ENCODE results near the gene ETFDH.

The ETFDH gene

GRCh38 chr4:158673633-158674032, 1.5 kb downstream of the ETFDH start:
- H3K4me2 ChIP-seq (ENCODE audit: low read depth, low read length): peak overlapping the region; percentile 92; the same call in 1 of the 2 replicates

GRCh38 chr4:158676076-158676475, 4.0 kb downstream of the ETFDH start:
- Histone ChIP-seq H2AFZ (ENCODE audit: low read length) (no peak overlapping the region), H3K36me3 (replicated peaks; ENCODE audit: insufficient read depth, low read length) (no peaks in the 10 kb centered on the region), H3K4me3 (ENCODE audit: low read length) (no peak overlapping the region), H3K27me3 (replicated peaks; ENCODE audit: insufficient read depth, low read length) (no peaks in the 10 kb centered on the region), H3F3A (ENCODE audit: insufficient read depth, low read length) (peaks cover 14% of the 10 kb centered on the region), H3K9ac (ENCODE audit: low read length) (no peak overlapping the region), H4K20me1 (ENCODE audit: insufficient read depth, low read length) (no peaks in the 10 kb centered on the region), H3K9me2 (replicated peaks; ENCODE audit: insufficient read depth, low read length) (no peaks in the 10 kb centered on the region), H3K4me1 (ENCODE audit: low read length) (0 out of 2 replicates have a peak, but pooled peaks cover 5% of the 10 kb centered on the region), H3K27ac (ENCODE audit: low read length) (no peak overlapping the region), H3K4me2 (ENCODE audit: low read depth, low read length) (no peak overlapping the region), H3K9me3 (replicated peaks; ENCODE audit: insufficient read depth, low read length) (no peaks in the 10 kb centered on the region), H3K79me2 (ENCODE audit: low read length) (peaks cover 20% of the 10 kb centered on the region)
- TF ChIP-seq EZH2 (optimal IDR thresholded peaks at IDR 0.05; ENCODE audit: low read depth, low read length) (no peak), CTCF (IDR thresholded peaks at IDR 0.05; ENCODE audit: low read length) (no peak), EZH2phosphoT487 (IDR thresholded peaks at IDR 0.05; ENCODE audit: low read length) (no peak)
- DNase-seq: no peak

More at GRCh38 chr4:158673633-158674032, 1.5 kb downstream of the ETFDH start:
- peaks cover 22% of the 10 kb centered on the region for H3F3A ChIP-seq (ENCODE audit: insufficient read depth, low read length)
- no peak overlapping the region for H3K9ac ChIP-seq (ENCODE audit: low read length)
- H4K20me1 ChIP-seq (ENCODE audit: insufficient read depth, low read length): no peaks in the 10 kb centered on the region
- H3K4me3 ChIP-seq (ENCODE audit: low read length): no peak overlapping the region
- 0 out of 2 replicates have a peak, but pooled peaks cover 9% of the 10 kb centered on the region for H3K4me1 ChIP-seq (ENCODE audit: low read length)
- no peak for DNase-seq
- H3K9me2 ChIP-seq (replicated peaks; ENCODE audit: insufficient read depth, low read length): no peaks in the 10 kb centered on the region
- no peak overlapping the region for H3K27ac ChIP-seq (ENCODE audit: low read length)
- TF ChIP-seq EZH2 (optimal IDR thresholded peaks at IDR 0.05; ENCODE audit: low read depth, low read length): no peak
- TF ChIP-seq CTCF (IDR thresholded peaks at IDR 0.05; ENCODE audit: low read length): no peak
- TF ChIP-seq EZH2phosphoT487 (IDR thresholded peaks at IDR 0.05; ENCODE audit: low read length): no peak
- H3K36me3 ChIP-seq (replicated peaks; ENCODE audit: insufficient read depth, low read length): no peaks in the 10 kb centered on the region; the same call in 1 of the 2 replicates
- H3K9me3 ChIP-seq (replicated peaks; ENCODE audit: insufficient read depth, low read length): no peaks in the 10 kb centered on the region
- no peaks in the 10 kb centered on the region for H3K27me3 ChIP-seq (replicated peaks; ENCODE audit: insufficient read depth, low read length)
- H2AFZ ChIP-seq (ENCODE audit: low read length): no peak overlapping the region
- peaks cover 45% of the 10 kb centered on the region for H3K79me2 ChIP-seq (ENCODE audit: low read length)

GRCh38 chr4:158678767-158679166, 6.7 kb downstream of the ETFDH start:
- no peak for DNase-seq
- Histone ChIP-seq H3K9ac (ENCODE audit: low read length) (no peak overlapping the region), H3F3A (ENCODE audit: insufficient read depth, low read length) (no peaks in the 10 kb centered on the region), H3K79me2 (ENCODE audit: low read length) (peaks cover 9% of the 10 kb centered on the region), H3K27me3 (replicated peaks; ENCODE audit: insufficient read depth, low read length) (no peaks in the 10 kb centered on the region), H3K9me3 (replicated peaks; ENCODE audit: insufficient read depth, low read length) (no peaks in the 10 kb centered on the region), H3K4me3 (ENCODE audit: low read length) (no peak overlapping the region), H3K4me1 (ENCODE audit: low read length) (0 out of 2 replicates have a peak, but pooled peaks cover under 1% of the 10 kb centered on the region), H2AFZ (ENCODE audit: low read length) (no peak overlapping the region), H4K20me1 (ENCODE audit: insufficient read depth, low read length) (no peaks in the 10 kb centered on the region), H3K4me2 (ENCODE audit: low read depth, low read length) (no peak overlapping the region), H3K27ac (ENCODE audit: low read length) (no peak overlapping the region), H3K9me2 (replicated peaks; ENCODE audit: insufficient read depth, low read length) (no peaks in the 10 kb centered on the region), H3K36me3 (replicated peaks; ENCODE audit: insufficient read depth, low read length) (no peaks in the 10 kb centered on the region)
- TF ChIP-seq CTCF (IDR thresholded peaks at IDR 0.05; ENCODE audit: low read length): no peak
- no peak for TF ChIP-seq EZH2 (optimal IDR thresholded peaks at IDR 0.05; ENCODE audit: low read depth, low read length)
